Neural cell (in vitro differentiated cells): ENCODE data around the gene UNC13B. TPM values are rescaled to one million over a fixed set of nuclear protein-coding genes. Genes with fewer than 3 reads are reported as not detected.

Source experiments
- H2AFZ ChIP-seq: fragments of 200-600, 300-800 bp; sonication (generic), shearing (Covaris generic); 2 replicates; pipeline ENCODE4 v1.6.0; 2014; ENCODE audit warnings: low read depth, mild to moderate bottlenecking, antibody characterized with exemption, low read length, moderate library complexity
- H3F3A ChIP-seq: fragments of 200-600 bp; shearing (Covaris generic); 2 replicates; pipeline ENCODE4 v1.6.1; 2016; ENCODE audit warnings: mild to moderate bottlenecking, moderate library complexity, mixed read lengths, antibody characterized with exemption, low read length; ENCODE audit not compliant: insufficient read depth, poor library complexity, severe bottlenecking
- H3K27ac ChIP-seq: fragments of 200-600, 300-800 bp; sonication (generic), shearing (Covaris generic); 2 replicates; pipeline ENCODE4 v1.5.1; 2014; ENCODE audit warnings: mild to moderate bottlenecking, low read length, moderate library complexity
- H3K27me3 ChIP-seq: fragments of 300-800, 200-600 bp; sonication (generic), shearing (Covaris generic); 2 replicates; pipeline ENCODE4 v1.6.0; 2014; ENCODE audit warnings: mild to moderate bottlenecking, low read depth, low read length, moderate library complexity; ENCODE audit not compliant: insufficient read depth
- H3K36me3 ChIP-seq: fragments of 300-800, 200-600 bp; sonication (generic), shearing (Covaris generic); 2 replicates; pipeline ENCODE4 v1.5.1; 2014; ENCODE audit warnings: mild to moderate bottlenecking, antibody characterized with exemption, low read length, moderate library complexity; ENCODE audit not compliant: insufficient read depth
- H3K4me2 ChIP-seq: fragments of 300-800, 200-600 bp; sonication (generic), shearing (Covaris generic); 2 replicates; pipeline ENCODE4 v1.6.0; 2014; ENCODE audit warnings: mild to moderate bottlenecking, low read length
- H3K4me3 ChIP-seq: fragments of 300-800, 200-600 bp; sonication (generic), shearing (Covaris generic); 2 replicates; pipeline ENCODE4 v1.5.1; 2014; ENCODE audit warnings: mild to moderate bottlenecking, low read length, moderate library complexity
- H3K79me2 ChIP-seq: fragments of 200-600 bp; shearing (Covaris generic); replicated peaks from 2 replicates; pipeline ENCODE4 v1.6.0; 2014; ENCODE audit warnings: mild to moderate bottlenecking, low read length, moderate library complexity; ENCODE audit not compliant: insufficient read depth
- H3K9ac ChIP-seq: fragments of 300-800, 200-600 bp; sonication (generic), shearing (Covaris generic); 2 replicates; pipeline ENCODE4 v1.6.1; 2016; ENCODE audit warnings: mild to moderate bottlenecking, low read length, mixed read lengths
- H3K9me2 ChIP-seq: fragments of 200-600 bp; shearing (Covaris generic); 2 replicates; pipeline ENCODE4 v1.6.1; 2016; ENCODE audit warnings: mild to moderate bottlenecking, low read length, mixed read lengths; ENCODE audit not compliant: insufficient read depth
- H3K9me3 ChIP-seq: fragments of 200-600, 300-800 bp; sonication (generic), shearing (Covaris generic); 2 replicates; pipeline ENCODE4 v1.6.1; 2016; ENCODE audit warnings: mild to moderate bottlenecking, mixed run types, low read length, moderate library complexity, mixed read lengths
- H4K20me1 ChIP-seq: fragments of 200-600 bp; shearing (Covaris generic); 2 replicates; pipeline ENCODE4 v1.6.1; 2016; ENCODE audit warnings: mild to moderate bottlenecking, mixed run types; ENCODE audit not compliant: insufficient read depth
- CTCF ChIP-seq: fragments of 450-650 bp; IDR thresholded peaks from 2 replicates; pipeline ENCODE4 v1.5.1; 2014; ENCODE audit warnings: antibody characterized with exemption, mild to moderate bottlenecking, moderate library complexity; ENCODE audit not compliant: poor library complexity, severe bottlenecking
- EP300 ChIP-seq: fragments of 450-650 bp; conservative IDR thresholded peaks from 2 replicates; pipeline ENCODE4 v1.6.1; 2014; ENCODE audit warnings: antibody characterized with exemption, mild to moderate bottlenecking, moderate library complexity; ENCODE audit not compliant: poor library complexity, severe bottlenecking
- EZH2 ChIP-seq: fragments of 200-600, 300-800 bp; shearing (Covaris generic), sonication (generic); IDR thresholded peaks from 2 replicates; pipeline ENCODE4 v1.6.1; 2014; ENCODE audit warnings: antibody characterized with exemption, low read length, borderline replicate concordance, mild to moderate bottlenecking; ENCODE audit not compliant: insufficient read depth, poor library complexity, severe bottlenecking
- MXI1 ChIP-seq: fragments of 450-650 bp; conservative IDR thresholded peaks from 2 replicates; pipeline ENCODE4 v1.6.1; 2014; ENCODE audit warnings: antibody characterized with exemption, mild to moderate bottlenecking; ENCODE audit not compliant: poor library complexity, severe bottlenecking
- POLR2AphosphoS5 ChIP-seq: IDR thresholded peaks from 2 replicates; pipeline ENCODE4 v1.6.1; 2012
- RAD21 ChIP-seq: fragments of 450-650 bp; conservative IDR thresholded peaks from 2 replicates; pipeline ENCODE4 v1.6.1; 2014; ENCODE audit warnings: antibody characterized with exemption, mild to moderate bottlenecking, moderate library complexity
- REST ChIP-seq: IDR thresholded peaks from 2 replicates; pipeline ENCODE4 v1.6.1; 2012; ENCODE audit warnings: borderline replicate concordance
- SMC3 ChIP-seq: fragments of 450-650 bp; conservative IDR thresholded peaks from 2 replicates; pipeline ENCODE4 v1.6.1; 2014; ENCODE audit warnings: antibody characterized with exemption, mild to moderate bottlenecking, moderate library complexity; ENCODE audit not compliant: poor library complexity
- TAF1 ChIP-seq: IDR thresholded peaks from 2 replicates; pipeline ENCODE4 v1.6.1; 2012; ENCODE audit warnings: low read depth
- polyA plus RNA-seq: library from polyadenylated mRNA; depleted of rRNA; stranded (reverse); fragments of >200 nt; gene quantifications from 2 replicates; pipeline ENCODE4 v1.2.3, GENCODE V29; 2014

The UNC13B gene
- polyA plus RNA-seq, 1 donor from 2014 or later = 37.2 TPM

DNA sequence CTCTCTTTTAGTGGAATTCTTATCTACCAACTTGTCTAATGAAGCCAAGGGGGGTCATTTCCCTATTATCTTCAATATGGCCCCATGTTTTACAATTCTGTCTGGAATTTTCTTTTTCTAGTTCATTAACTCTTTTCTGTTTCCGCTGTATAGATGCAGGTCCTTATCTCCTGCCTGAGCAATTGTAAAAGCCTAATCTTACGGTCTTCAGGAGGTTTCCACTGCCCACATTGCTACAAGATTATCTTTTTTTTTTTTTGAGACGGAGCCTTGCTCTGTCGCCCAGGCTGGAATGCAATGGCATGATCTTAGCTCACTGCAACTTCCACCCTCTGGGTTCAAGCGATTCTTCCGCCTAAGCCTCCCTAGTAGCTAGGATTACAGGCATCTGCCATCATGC is 132.3 kb downstream of the UNC13B start:
- Histone ChIP-seq H3K27me3 (no peaks in the 10 kb centered on the region), H3K4me2 (no peak overlapping the region), H3K4me3 (no peak overlapping the region), H2AFZ (no peak overlapping the region), H3K27ac (no peak overlapping the region), H3K79me2 (no peaks in the 10 kb centered on the region), H3K9ac (no peak overlapping the region), H3K9me3 (no peaks in the 10 kb centered on the region), H3K36me3 (no peaks in the 10 kb centered on the region), H4K20me1 (no peaks in the 10 kb centered on the region), H3F3A (no peaks in the 10 kb centered on the region), H3K9me2 (no peaks in the 10 kb centered on the region)
- TF ChIP-seq SMC3 (no peak), TAF1 (no peak), EP300 (no peak), EZH2 (no peak), RAD21 (no peak), CTCF (no peak), REST (no peak), POLR2AphosphoS5 (no peak), MXI1 (no peak)

GRCh38 chr9:35294556-35294955 is 132.7 kb downstream of the UNC13B start:
- Histone ChIP-seq H3K36me3 (no peaks in the 10 kb centered on the region), H3F3A (no peaks in the 10 kb centered on the region), H3K27me3 (no peaks in the 10 kb centered on the region), H3K4me2 (no peak overlapping the region), H3K9ac (no peak overlapping the region), H3K9me3 (no peaks in the 10 kb centered on the region), H3K9me2 (no peaks in the 10 kb centered on the region), H2AFZ (no peak overlapping the region), H3K27ac (no peak overlapping the region), H3K79me2 (no peaks in the 10 kb centered on the region), H3K4me3 (no peak overlapping the region), H4K20me1 (no peaks in the 10 kb centered on the region)
- no peak for TF ChIP-seq RAD21
- no peak for TF ChIP-seq SMC3
- no peak for TF ChIP-seq REST
- TF ChIP-seq TAF1 = no peak
- TF ChIP-seq EP300 = no peak
- no peak for TF ChIP-seq CTCF
- no peak for TF ChIP-seq EZH2
- no peak for TF ChIP-seq MXI1
- no peak for TF ChIP-seq POLR2AphosphoS5
